Activated naive CD8-positive, alpha-beta T cell treated with anti-CD3 and anti-CD28 coated beads, Interleukin-2, amount 10 ng/mL, durations not matched to agents 7 days and 5 days (primary cell): ENCODE results near the gene IRX3. TPM values are rescaled to one million over a fixed set of nuclear protein-coding genes. Genes with fewer than 3 reads are reported as not detected.
"Not testable (repeated sequence)": the region's sequence is repeated elsewhere in the genome, so short reads cannot be mapped to it uniquely, and the experiment has no call there.

Experiments used
- ATAC-seq: fragments of 150-1000 bp; cut with Tn5 transposase; one replicate; pipeline ENCODE4 v1.10.0; 2021; ENCODE audit warnings: low read depth, moderate library complexity
- POLR2A ChIA-PET: fragments of 350-600 bp; sonication (Branson Sonifier 250); formaldehyde crosslinking; loops from one replicate; lab custom pipeline; 2021; ENCODE audit warnings: antibody characterized with exemption; lab: Charles Lee
- DNase-seq: peaks from one replicate; pipeline ENCODE4 v3.0.0; 2021
- H3K27ac Mint-ChIP-seq: one replicate; pipeline ENCODE4 v1.8.0; 2022; ENCODE audit warnings: mild to moderate bottlenecking, mixed read lengths
- H3K27me3 Mint-ChIP-seq: one replicate; pipeline ENCODE4 v1.8.0; 2022; ENCODE audit warnings: mild to moderate bottlenecking, moderate library complexity, mixed read lengths
- H3K36me3 Mint-ChIP-seq: one replicate; pipeline ENCODE4 v1.8.0; 2021; ENCODE audit warnings: mild to moderate bottlenecking, mixed read lengths
- H3K4me1 Mint-ChIP-seq: one replicate; pipeline ENCODE4 v1.8.0; 2021; ENCODE audit warnings: mixed read lengths
- H3K4me3 Mint-ChIP-seq: one replicate; pipeline ENCODE4 v1.8.0; 2022; ENCODE audit warnings: mild to moderate bottlenecking, moderate library complexity, mixed read lengths
- H3K9me3 Mint-ChIP-seq: one replicate; pipeline ENCODE4 v1.8.0; 2021; ENCODE audit warnings: mixed read lengths
- total RNA-seq, 2 experiments: library from RNA; stranded (reverse); gene quantifications; one replicate each; pipeline ENCODE4 v1.2.3, GENCODE V29; 2021

The IRX3 gene
- total RNA-seq, 2 experiments from 2014 or later, result not detected

GRCh38 chr16:54277845-54278703 lies 8.5 kb downstream of the IRX3 start:
- peaks cover 2% of the 10 kb centered on the region for H3K4me1 Mint-ChIP-seq
- POLR2A ChIA-PET, result no interaction called here
- H3K36me3 Mint-ChIP-seq, result no peaks in the 10 kb centered on the region
- H3K9me3 Mint-ChIP-seq, result no peaks in the 10 kb centered on the region
- H3K27me3 Mint-ChIP-seq, result peaks cover 32% of the 10 kb centered on the region
- no peak overlapping the region for H3K27ac Mint-ChIP-seq
- H3K4me3 Mint-ChIP-seq, result no peak overlapping the region
- DNase-seq (no peak), ATAC-seq (no peak)

DNA sequence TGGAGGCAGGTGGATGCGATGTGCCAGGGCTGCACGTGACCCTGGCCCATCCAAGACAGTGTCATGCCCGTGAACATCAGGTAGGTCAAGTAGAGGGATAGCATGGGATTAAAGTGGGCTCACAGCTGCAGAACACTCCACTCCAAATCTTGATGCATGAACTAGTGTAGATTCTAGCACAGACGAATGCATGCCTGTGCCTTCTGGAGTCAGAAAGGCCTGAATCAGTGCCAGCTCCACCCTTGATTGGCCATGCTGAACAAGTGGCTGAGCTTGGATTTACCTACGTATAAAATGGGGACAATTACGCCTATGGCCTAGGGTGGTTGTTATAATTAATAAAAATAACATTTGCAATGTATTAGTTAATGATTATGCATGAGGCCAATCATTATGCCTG lies 10.6 kb downstream of the IRX3 start:
- H3K27me3 Mint-ChIP-seq, result peaks cover 16% of the 10 kb centered on the region
- no peaks in the 10 kb centered on the region for H3K36me3 Mint-ChIP-seq
- no peaks in the 10 kb centered on the region for H3K9me3 Mint-ChIP-seq
- no peak for ATAC-seq
- POLR2A ChIA-PET, result no interaction called here
- H3K4me1 Mint-ChIP-seq, result no peaks in the 10 kb centered on the region
- DNase-seq, result no peak
- no peak overlapping the region for H3K27ac Mint-ChIP-seq
- H3K4me3 Mint-ChIP-seq, result no peak overlapping the region

GRCh38 chr16:54273566-54273965 lies 13.0 kb downstream of the IRX3 start:
- ATAC-seq (no peak), DNase-seq (no peak)
- Mint-ChIP-seq H3K4me3 (no peak overlapping the region), H3K4me1 (no peaks in the 10 kb centered on the region), H3K27ac (no peak overlapping the region), H3K9me3 (no peaks in the 10 kb centered on the region), H3K27me3 (peaks cover 2% of the 10 kb centered on the region), H3K36me3 (no peaks in the 10 kb centered on the region)
- POLR2A ChIA-PET, result no interaction called here

- H3K27ac Mint-ChIP-seq, result no peak overlapping the region
- no peaks in the 10 kb centered on the region for H3K36me3 Mint-ChIP-seq
- H3K9me3 Mint-ChIP-seq, result no peaks in the 10 kb centered on the region
- DNase-seq, result no peak
- no peaks in the 10 kb centered on the region for H3K4me1 Mint-ChIP-seq
- no peak for ATAC-seq
- POLR2A ChIA-PET, result no interaction called here
- H3K4me3 Mint-ChIP-seq, result no peak overlapping the region
- peaks cover 2% of the 10 kb centered on the region for H3K27me3 Mint-ChIP-seq
Measured at GRCh38 chr16:54270711-54271110, 15.9 kb downstream of the IRX3 start.

GRCh38 chr16:54269461-54269860 lies 17.1 kb downstream of the IRX3 start:
- no peak for ATAC-seq
- Mint-ChIP-seq H3K36me3 (no peaks in the 10 kb centered on the region), H3K4me3 (no peak overlapping the region), H3K4me1 (no peaks in the 10 kb centered on the region), H3K9me3 (no peaks in the 10 kb centered on the region), H3K27me3 (peaks cover 5% of the 10 kb centered on the region), H3K27ac (no peak overlapping the region)
- no peak for DNase-seq
- POLR2A ChIA-PET, result no interaction called here

- no peak overlapping the region for H3K4me3 Mint-ChIP-seq
- ATAC-seq, result no peak
- H3K36me3 Mint-ChIP-seq, result no peaks in the 10 kb centered on the region
- POLR2A ChIA-PET, result no interaction called here
- H3K27me3 Mint-ChIP-seq, result peaks cover 3% of the 10 kb centered on the region
- no peaks in the 10 kb centered on the region for H3K4me1 Mint-ChIP-seq
- H3K27ac Mint-ChIP-seq, result no peak overlapping the region
- DNase-seq, result no peak
- no peaks in the 10 kb centered on the region for H3K9me3 Mint-ChIP-seq
Measured at GRCh38 chr16:54268766-54269165, 17.8 kb downstream of the IRX3 start.

DNA sequence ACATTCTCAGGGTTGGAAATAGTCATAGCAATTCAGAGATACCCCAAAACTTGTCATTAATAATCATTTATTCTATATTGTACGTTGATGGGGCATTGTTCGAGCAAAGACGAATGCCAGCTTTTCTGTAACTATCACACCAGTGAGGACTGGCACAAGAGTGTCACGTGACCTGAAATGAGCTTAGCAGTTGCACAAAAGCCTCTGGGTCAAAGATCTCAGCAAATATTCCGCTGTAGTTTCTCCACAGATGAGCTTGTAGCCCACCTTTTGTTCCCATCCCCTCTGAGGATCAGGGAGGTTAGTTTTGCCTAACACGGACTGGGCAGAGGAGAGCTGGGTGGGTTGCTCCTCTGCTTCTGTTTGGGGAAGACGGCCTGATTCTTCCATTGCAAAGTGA lies 18.2 kb downstream of the IRX3 start:
- ATAC-seq (no peak), DNase-seq (no peak)
- Mint-ChIP-seq H3K36me3 (no peaks in the 10 kb centered on the region), H3K9me3 (no peaks in the 10 kb centered on the region), H3K27ac (no peak overlapping the region), H3K4me3 (no peak overlapping the region), H3K27me3 (peaks cover 3% of the 10 kb centered on the region), H3K4me1 (no peaks in the 10 kb centered on the region)
- POLR2A ChIA-PET, result no interaction called here

- no peak overlapping the region for H3K27ac Mint-ChIP-seq
- POLR2A ChIA-PET, result no interaction called here
- no peak for DNase-seq
Measured at GRCh38 chr16:54266363-54266955, 20.1 kb downstream of the IRX3 start.

DNA sequence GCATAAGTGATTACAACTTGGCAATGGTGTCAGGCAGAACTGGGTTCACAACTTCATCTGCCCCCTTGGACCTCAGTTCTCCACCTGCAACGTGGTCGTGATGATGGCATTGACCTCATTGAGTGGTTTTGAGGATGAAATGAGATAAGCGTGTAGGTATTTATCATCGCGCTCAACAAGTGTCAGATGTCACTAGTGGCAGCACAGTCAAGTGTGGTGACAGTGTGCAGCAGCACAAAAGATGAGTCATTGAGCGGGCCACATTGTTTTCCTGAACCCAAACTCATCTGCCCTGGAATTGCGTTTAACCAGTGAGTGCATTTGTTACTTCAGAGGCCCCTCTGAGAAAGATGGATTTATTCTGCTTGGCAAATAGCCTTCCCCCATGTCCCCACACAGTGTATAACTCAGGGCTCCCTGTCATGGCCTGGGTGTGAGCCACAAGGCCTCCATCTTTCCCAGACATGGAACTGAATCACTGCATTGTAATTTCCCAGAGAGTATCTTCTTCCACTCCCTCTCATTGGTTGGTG lies 20.9 kb downstream of the IRX3 start:
- H3K36me3 Mint-ChIP-seq, result no peaks in the 10 kb centered on the region
- no peak overlapping the region for H3K27ac Mint-ChIP-seq
- POLR2A ChIA-PET, result no interaction called here
- ATAC-seq (no peak), DNase-seq (no peak)
- no peaks in the 10 kb centered on the region for H3K4me1 Mint-ChIP-seq
- peaks cover 2% of the 10 kb centered on the region for H3K9me3 Mint-ChIP-seq
- peaks cover 3% of the 10 kb centered on the region for H3K27me3 Mint-ChIP-seq
- no peak overlapping the region for H3K4me3 Mint-ChIP-seq

More at GRCh38 chr16:54266363-54266955, 20.1 kb downstream of the IRX3 start:
- Mint-ChIP-seq H3K27me3 (peaks cover 3% of the 10 kb centered on the region), H3K36me3 (no peaks in the 10 kb centered on the region), H3K4me1 (no peaks in the 10 kb centered on the region), H3K9me3 (peaks cover 2% of the 10 kb centered on the region), H3K4me3 (no peak overlapping the region)
- ATAC-seq, result no peak

DNA sequence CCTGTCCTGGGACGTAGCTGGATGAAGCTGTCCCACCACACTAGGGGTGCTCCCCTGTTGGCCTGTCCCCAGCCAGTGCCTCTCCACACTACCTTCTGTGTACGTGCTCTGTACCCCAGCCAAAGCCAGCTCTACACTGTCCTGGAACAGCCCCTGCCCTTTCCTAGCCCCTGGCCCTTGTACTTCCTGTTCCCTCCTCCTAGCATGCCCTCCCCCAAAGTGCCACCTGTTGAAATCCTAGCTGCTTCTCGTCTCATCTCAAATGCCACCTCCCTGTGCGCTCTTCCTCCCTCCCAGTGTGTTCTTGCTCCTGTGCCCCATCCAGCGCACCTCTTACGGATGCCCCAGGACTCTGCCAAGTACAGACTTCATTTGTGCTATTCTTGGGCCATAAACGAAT lies 33.5 kb downstream of the IRX3 start:
- Mint-ChIP-seq H3K27me3 (peaks cover 3% of the 10 kb centered on the region), H3K27ac (no peak overlapping the region), H3K4me1 (no peaks in the 10 kb centered on the region), H3K4me3 (no peak overlapping the region), H3K9me3 (no peaks in the 10 kb centered on the region), H3K36me3 (no peaks in the 10 kb centered on the region)
- ATAC-seq (no peak), DNase-seq (no peak)
- POLR2A ChIA-PET, result no interaction called here

DNA sequence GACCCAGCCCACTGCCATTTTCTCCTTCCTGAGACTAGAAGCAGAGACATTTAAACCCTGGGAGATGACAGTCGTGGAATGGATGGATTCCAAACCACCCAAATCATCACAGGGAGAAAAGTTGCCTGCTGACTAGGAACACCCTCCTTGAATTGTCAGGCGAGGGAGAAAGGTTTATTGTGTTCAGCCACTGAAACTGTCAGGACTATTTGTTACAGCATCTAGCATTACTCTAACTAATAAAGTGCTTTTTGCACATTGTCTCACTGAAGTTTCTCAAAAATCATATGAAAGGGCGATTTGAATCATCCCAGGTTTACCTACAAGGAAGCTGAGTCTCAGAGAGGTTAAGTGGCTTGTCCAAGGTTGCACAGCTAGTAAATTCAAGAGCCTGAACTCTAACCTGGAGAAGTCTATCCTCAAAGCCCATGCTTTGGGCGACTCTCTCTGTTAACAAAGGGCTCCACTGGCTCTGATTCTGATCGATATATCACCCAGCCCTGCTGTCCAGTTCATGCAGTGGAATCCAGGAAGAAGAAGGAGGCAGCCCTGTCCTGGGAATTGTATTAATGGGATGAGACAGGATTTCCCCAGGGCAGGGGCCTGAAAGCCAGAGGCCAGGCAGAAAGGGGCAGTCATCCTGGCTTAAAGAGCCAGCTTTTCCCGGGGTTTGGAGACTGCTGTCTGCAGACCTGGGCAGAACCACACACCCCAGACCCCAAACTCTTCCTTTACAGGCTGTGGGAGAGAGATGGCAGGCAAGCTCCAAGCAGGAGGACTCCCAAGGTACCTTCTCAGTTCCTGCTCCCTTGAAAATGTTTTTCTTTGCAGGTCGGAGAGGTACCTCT lies 37.5 kb downstream of the IRX3 start:
- ATAC-seq (no peak), DNase-seq (no peak)
- Mint-ChIP-seq H3K9me3 (no peaks in the 10 kb centered on the region), H3K27me3 (peaks cover 2% of the 10 kb centered on the region), H3K36me3 (no peaks in the 10 kb centered on the region), H3K4me3 (no peak overlapping the region), H3K27ac (no peak overlapping the region), H3K4me1 (no peaks in the 10 kb centered on the region)
- POLR2A ChIA-PET, result no interaction called here

DNA sequence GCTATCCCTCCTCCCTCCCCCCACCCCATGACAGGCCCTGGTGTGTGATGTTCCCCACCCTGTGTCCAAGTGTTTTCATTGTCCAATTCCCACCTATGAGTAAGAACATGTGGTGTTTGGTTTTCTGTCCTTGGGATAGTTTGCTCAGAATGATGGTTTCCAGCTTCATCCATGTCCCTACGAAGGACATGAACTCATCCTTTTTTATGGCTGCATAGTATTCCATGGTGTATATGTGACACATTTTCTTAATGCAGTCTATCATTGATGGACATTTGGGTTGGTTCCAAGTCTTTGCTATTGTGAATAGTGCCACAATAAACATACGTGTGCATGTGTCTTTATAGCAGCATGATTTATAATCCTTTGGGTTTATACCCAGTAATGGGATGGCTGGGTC lies 38.9 kb downstream of the IRX3 start:
- H3K4me1 Mint-ChIP-seq, POLR2A ChIA-PET, H3K4me3 Mint-ChIP-seq, ATAC-seq, H3K9me3 Mint-ChIP-seq, H3K27ac Mint-ChIP-seq, H3K27me3 Mint-ChIP-seq, DNase-seq, H3K36me3 Mint-ChIP-seq: not testable (repeated sequence)

GRCh38 chr16:54246454-54246821 lies 40.1 kb downstream of the IRX3 start:
- Mint-ChIP-seq H3K9me3 (no peaks in the 10 kb centered on the region), H3K27ac (no peak overlapping the region), H3K36me3 (no peaks in the 10 kb centered on the region), H3K4me3 (no peak overlapping the region), H3K4me1 (no peaks in the 10 kb centered on the region), H3K27me3 (no peaks in the 10 kb centered on the region)
- POLR2A ChIA-PET, result no interaction called here
- ATAC-seq (no peak), DNase-seq (no peak)
